ENCODE measurements around the gene RAB8B.
A peak's percentile ranks its signal among the peaks of the same experiment; 100 is the strongest.

The RAB8B gene

DNA sequence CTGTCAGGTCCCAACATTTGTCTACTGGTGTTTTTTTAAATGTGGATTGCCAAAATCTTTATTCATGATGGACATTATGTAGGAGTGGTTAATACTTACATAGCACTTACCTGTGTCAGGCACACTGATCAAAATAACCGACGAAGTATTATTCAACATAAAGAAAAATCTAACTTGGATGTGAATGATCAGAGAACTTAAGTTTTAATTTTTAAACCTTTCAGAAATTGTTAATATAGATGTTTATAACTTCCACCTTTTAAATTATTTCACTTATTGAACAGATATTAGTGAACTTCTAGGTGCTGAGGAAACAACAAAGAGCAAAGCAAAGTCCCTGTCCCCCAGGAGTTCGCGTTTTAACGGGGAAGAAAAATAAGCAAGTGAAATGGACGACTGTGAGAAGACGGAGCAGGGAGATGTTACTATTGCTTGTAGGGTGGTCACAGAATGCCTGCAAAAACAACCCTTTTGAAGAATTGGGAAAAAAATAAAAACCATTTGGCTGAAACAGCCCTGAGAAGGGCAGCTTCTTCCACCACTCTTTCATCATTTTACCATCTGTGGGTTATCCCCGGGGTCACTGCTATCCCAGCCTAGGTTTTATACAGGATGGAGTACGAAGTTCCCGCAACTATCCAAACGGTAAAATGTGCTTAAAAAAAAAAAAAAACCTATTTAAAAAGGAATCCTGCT is 87.1 kb downstream of the RAB8B start:
- DNase-seq (ENCODE audit: low read depth): no peak

DNA sequence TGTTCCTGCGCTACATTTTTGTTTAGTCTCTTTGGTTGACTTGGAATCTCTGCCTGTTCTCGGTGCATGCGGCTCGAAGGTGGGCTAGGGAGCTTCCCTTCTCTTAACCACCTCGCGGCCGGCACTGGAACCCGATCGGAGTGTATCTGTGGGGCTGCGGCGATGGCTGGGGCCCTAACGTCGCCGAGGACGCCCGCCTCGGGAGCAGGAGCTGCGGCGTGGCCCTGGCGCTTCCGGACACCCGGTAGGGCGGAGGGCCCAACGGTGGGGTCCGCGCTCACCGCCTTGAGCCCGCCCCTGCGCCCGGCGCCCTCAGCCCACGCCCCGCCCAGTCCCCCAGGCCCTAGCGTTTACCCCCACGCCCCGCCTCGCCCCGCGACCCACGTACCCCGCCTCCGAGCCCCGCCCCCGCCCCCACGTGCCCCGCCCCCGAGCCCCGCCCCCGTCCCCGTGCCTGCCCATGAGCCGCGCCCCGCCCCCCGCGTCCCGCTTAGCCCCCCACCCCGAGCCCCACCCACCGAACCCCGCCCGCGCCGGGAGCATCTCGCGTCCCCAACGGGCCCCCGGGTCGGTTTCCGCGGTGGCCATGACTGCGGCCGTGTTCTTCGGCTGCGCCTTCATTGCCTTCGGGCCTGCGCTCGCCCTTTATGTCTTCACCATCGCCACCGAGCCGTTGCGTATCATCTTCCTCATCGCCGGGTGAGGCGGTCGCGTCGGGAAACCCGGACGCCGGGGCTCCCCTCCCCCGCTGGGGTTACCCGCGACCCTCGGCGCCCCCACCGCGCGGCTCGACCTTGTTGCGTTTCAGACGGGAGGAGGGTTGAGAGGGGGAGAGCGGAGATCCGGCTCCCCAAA is 87.9 kb downstream of the RAB8B start, which contains the start of gene APH1B:
TSS of gene APH1B (plus strand) at position 568 of the 855 bp plus-strand sequence. CDS start at position 587, 19 bp downstream.
- DNase-seq (ENCODE audit: low read depth): peak; percentile 48

GRCh38 chr15:63277893-63278456 is 88.6 kb downstream of the RAB8B start:
- DNase-seq (ENCODE audit: low read depth): no peak

DNA sequence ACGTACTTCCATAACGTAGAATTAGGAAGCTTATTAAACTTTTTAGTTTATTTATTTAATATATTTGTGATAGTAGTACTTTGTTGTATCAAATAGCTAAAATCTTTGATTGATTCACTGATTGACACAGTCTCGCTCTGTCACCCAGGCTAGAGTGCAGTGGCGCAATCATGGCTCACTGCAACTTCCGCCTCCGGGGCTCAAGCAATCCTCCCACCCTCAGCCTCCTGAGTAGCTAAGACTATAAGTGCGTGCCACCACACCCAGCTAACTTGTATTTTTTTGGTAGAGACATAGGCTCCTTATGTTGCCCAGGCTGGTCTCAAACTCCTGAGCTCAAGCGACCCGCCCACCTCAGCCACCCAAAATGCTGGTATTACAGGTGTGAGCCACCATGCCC is 93.7 kb downstream of the RAB8B start:
- DNase-seq (ENCODE audit: low read depth): no peak

GRCh38 chr15:63284335-63284734 is 94.9 kb downstream of the RAB8B start:
- no peak for DNase-seq (ENCODE audit: low read depth)

GRCh38 chr15:63287109-63287508 is 97.7 kb downstream of the RAB8B start:
- no peak for DNase-seq (ENCODE audit: low read depth)

- DNase-seq (ENCODE audit: low read depth): no peak
These were observed 98.9 kb downstream of the RAB8B start for GRCh38 chr15:63288342-63288741.

DNA sequence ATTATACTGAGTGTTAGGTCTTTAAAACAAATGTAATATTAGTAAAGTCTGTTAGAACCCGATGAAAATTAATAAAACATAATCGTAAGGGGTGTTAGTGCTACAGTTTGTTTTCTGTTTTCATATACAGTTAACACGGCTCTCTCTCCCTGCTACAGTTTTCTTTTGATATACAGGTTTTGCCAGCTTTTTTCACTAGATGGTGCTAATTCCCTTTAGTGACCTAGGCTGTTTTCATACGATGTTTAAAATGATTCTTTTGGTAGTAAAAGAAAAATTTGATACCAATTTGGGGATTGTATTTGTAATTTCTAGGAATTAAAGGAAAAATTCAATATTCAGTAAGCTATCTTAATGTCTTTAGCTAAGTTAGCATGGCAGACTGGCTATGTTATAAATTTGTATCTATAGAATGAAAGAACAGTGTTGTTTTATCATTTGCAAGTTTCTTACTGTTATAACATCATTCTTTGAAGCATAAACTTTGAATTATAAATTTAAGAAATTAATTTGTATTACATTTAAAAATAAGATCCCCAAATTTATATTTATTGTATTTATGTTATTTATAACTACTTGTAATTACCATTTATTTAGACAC is 99.5 kb downstream of the RAB8B start:
- DNase-seq (ENCODE audit: low read depth): no peak

- no peak for DNase-seq (ENCODE audit: low read depth)
These were observed 102.1 kb downstream of the RAB8B start for GRCh38 chr15:63291507-63291906.

DNA sequence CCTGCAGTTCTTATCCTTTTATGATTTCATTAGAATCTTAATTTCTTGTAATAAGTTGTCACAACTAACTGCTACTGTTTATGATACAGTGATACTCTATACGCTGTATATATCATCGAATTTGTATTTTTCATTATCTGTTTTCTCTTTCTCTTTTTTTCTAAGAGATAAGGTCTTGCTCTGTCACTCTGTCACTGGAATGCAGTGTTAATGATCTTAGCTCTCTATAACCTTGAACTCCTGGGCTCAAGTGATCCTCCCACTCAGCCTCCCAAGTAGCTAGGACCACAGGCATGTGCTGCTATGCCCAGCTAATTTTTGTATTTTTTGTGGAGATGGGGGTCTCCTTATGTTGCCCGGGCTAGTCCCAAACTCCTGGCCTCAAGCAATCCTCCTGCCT is 102.8 kb downstream of the RAB8B start:
- DNase-seq (ENCODE audit: low read depth): no peak

DNA sequence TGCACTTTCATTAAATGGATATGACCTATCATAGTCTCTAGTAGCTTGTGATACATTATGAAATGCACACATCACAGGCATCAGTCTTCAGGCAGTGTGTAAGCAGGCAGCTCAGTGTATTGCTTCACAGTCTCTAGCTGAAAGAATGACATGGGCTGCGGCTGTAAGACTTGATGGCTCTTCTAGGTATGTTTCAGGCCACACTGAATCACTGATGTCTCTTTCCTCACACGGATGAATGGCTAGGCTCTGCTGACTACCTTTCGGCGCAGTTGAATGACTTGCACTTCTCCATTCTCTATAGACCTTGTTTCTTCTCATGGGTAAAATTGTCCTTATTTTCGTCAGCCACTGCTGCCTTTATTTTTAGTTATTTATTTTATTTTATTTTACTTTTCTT is 103.4 kb downstream of the RAB8B start:
- no peak for DNase-seq (ENCODE audit: low read depth)

DNA sequence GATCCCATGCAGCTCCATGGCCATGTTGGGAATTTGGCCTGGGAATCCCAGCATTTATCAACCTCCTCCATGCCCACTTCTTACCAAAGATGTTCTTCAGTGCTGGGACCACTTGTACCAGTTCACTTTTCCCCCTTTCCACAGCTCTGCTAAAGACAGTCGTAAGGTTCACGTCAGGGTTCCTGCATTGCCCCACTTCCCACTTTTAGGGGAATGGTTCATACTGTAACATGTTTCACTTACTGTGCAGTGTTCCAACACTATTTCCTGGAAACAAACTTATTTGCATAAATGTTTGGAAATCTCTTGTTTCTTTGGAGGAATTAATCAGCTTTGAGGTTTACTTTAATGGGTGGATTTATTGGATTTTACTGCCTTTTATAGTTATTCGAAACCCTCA is 105.0 kb downstream of the RAB8B start:
- no peak for DNase-seq (ENCODE audit: low read depth)

DNA sequence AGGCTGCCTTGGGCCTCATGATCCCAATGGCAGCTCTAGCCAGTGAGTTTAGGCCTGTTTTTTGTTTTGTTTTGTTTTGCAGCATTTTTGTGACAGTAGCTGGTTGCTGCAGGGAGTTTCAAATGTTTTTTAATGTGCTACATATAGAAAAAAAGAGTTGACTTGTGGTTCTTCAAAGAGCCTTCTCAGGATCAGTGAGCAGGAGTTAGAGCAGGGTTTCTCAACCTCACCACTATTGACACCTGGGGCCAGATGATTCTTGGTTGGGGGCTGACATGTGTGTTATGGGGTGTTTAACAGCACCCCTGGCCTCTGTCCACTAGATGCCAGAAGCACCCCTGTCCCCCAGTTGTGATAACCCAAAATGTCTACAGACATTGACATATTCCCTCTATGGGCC is 105.9 kb downstream of the RAB8B start:
- no peak for DNase-seq (ENCODE audit: low read depth)

- no peak for DNase-seq (ENCODE audit: low read depth)
These were observed 106.8 kb downstream of the RAB8B start for GRCh38 chr15:63296195-63296594.

DNA sequence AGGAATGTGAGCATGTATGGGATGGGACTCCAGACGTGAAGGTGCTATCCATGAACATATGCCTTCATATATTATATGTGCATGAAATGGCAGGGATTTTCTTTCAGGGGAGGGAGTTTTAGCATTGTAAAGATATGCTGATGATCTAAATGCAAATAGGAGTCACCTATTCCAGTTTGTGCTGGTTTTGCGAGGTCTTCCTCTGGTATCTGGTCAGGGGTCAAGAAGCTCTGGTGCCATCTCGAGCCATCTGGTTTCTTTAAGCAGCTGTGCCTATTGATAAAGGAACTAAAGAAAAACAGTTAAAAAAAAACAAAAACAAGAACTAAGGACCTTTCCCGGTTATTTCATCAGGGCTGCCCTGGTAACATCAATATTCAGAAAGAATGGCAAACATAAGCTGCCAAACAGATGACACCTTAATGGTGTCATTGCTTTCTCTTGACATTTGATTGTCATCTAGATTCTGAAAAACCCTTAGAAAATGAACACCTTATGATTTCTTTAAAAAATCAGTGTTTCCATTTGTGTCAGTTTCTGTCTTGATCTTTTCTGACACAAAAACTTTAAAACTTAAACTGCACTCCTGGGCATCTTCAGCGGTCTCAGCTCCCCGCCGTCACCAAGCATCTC is 110.7 kb downstream of the RAB8B start:
- no peak for DNase-seq (ENCODE audit: low read depth)

GRCh38 chr15:63301088-63301487 is 111.7 kb downstream of the RAB8B start:
- no peak for DNase-seq (ENCODE audit: low read depth)

- DNase-seq (ENCODE audit: low read depth): no peak
These were observed 115.9 kb downstream of the RAB8B start for GRCh38 chr15:63305260-63305659.

- no peak for DNase-seq (ENCODE audit: low read depth)
These were observed 117.2 kb downstream of the RAB8B start for GRCh38 chr15:63306492-63307073.

DNA sequence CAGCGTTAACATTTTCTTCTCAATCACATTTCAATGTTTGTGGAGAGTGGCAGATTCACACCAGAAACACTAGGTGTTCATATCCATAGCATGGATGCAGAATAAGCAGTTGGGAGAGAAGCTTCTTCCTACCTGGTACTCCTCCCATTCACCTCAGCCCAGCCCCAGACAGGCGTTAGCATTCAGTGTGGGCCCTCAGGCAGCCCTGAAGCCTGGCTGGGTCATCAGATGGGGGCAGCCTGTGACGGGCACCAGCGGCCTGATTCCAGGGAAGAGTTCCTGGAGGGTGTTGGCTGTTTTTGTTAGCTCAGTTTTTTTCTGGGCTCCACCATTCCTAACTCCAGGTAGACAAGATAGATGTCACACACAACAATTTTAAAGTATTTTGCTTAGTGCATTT is 119.1 kb downstream of the RAB8B start:
- DNase-seq (ENCODE audit: low read depth): no peak

- DNase-seq (ENCODE audit: low read depth): no peak
These were observed 119.5 kb downstream of the RAB8B start for GRCh38 chr15:63308947-63309346.

- DNase-seq (ENCODE audit: low read depth): no peak
These were observed 121.2 kb downstream of the RAB8B start for GRCh38 chr15:63310646-63311045.

DNA sequence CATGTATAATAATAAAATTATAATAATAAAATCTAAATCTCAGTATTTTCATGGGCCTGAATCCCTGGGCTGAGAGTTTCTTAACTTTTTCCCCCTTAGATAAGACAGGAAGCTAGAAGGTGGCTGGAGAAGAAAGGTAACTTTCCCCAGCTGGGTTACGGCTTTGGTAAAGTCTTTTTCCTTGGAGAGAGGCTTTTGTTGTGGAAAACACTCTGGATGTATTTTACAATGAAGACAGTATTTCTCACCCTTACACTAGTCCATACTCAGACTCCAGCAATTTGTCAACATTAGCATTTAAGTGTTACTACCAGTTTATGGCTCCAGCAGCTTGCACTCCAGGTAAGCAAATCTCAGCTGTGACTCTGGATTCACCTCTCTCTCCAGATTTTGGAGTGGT is 122.9 kb downstream of the RAB8B start:
- no peak for DNase-seq (ENCODE audit: low read depth)

Data from stimulated activated CD8-positive, alpha-beta memory T cell treated with anti-CD3 and anti-CD28 coated beads, Interleukin-7, amount 100 ng/mL, for 24 hours (primary cell).